NCI-H82 treated with DMSO at 0.1 percent for 48 hours (cell line): ENCODE measurements around the gene WDR7.

Source experiments
- DNase-seq: peaks from one replicate; lab custom pipeline; 2025; ENCODE audit not compliant: unreplicated experiment; lab: John Stamatoyannopoulos, UW

The WDR7 gene

GRCh38 chr18:56721031-56721430 lies 69.9 kb downstream of the WDR7 start:
- no peak for DNase-seq

DNA sequence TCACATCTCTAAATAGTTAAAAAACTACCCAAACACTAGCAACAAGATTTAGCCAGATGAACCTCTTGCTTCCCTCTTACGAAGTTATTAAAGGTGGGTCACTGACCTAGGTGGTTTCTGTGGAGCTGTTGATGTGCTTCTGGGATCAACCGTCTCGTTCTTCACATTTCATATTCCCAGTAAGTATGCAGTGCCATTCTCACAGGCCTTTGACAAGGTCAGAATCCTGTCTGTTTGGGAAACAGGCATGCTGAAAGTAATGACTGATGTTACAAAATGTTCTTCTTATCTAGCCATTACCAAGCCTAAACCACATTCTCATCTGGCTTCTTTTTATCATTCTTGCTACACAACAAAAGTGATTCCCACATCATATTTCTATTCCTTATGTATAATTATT lies 70.3 kb downstream of the WDR7 start:
- DNase-seq: no peak

DNA sequence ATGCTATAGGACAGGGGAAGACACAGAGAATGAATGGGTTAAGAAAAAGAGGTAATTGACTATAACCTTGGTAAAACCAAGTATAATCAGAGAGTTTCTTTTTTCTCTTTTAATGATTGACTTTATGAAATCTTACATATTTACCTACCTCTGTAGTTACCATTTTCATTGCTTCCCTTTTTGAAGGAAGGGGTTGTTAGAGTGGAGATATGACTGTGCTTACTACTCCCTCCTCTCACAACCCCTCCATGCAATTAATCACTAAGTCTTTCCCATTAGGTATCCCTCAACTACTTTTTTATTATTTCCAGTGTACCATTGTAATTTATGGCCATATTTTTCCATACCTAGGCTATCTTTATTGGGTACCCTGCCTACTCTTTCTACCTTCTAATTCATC lies 71.4 kb downstream of the WDR7 start:
- DNase-seq: no peak

GRCh38 chr18:56723068-56723467 lies 71.9 kb downstream of the WDR7 start:
- no peak for DNase-seq

DNA sequence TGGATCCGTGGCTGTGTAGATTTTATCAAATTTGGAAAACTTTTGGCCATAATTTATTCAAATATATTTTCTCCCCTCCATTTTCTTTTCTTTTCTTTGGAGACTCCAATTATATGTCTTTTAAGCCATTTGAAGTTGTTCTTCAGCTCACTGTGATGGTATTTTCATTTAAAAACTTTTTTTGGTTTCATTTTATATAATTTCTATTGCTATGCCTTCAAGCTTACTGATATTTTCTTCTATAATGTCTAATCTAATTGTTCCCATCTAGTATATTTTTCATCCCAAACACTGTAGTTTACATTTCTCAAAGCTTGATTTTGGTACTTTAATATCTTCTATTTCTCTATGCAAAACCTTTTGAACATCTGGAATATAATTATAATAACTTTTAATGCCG lies 72.5 kb downstream of the WDR7 start:
- no peak for DNase-seq

DNA sequence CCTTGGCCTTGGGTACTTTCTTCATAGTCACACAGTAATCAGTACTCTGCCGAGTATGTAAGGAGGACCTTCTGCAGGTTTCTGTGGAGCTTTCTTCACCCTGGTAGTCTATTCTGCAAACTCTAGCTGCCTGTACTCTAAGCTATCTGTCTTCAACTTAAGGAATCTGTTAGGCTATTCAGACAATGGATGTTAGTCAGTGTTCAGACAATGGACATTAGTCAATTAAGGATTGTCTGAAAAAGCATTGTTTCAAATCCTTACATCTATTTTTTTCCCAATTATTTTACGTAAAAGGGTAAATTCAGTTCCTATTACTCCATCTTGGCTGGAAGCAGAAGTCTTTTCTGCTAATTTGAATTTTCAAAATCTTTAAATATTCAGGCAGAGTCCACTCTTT lies 75.7 kb downstream of the WDR7 start:
- DNase-seq: no peak

- no peak for DNase-seq
Observed at GRCh38 chr18:56727399-56727798, 76.2 kb downstream of the WDR7 start.

GRCh38 chr18:56728741-56729140 lies 77.6 kb downstream of the WDR7 start:
- no peak for DNase-seq

GRCh38 chr18:56738184-56738583 lies 87.0 kb downstream of the WDR7 start:
- DNase-seq: no peak

- DNase-seq: no peak
Observed at GRCh38 chr18:56739731-56740130, 88.6 kb downstream of the WDR7 start.

GRCh38 chr18:56740645-56741044 lies 89.5 kb downstream of the WDR7 start:
- no peak for DNase-seq

GRCh38 chr18:56741685-56742084 lies 90.5 kb downstream of the WDR7 start:
- DNase-seq: no peak

DNA sequence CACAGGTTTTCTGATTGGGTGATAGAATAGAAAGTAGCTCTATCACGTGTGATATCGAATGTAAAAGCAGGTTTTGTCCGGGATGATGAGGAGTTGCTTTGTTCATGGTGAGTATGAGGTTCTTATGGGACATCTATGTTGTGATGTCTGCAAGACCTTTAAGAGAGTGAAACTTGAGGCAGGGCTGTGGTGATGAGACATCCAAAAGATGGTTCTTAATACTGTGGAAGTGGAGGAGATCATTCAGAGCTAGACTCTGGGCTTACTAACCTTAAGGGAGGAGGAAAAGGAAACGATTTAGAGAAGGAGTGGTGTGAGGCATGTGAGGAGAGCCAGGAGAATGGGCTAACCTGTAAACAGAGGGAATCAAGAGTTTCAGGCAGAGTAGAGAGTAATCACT lies 92.0 kb downstream of the WDR7 start:
- no peak for DNase-seq

DNA sequence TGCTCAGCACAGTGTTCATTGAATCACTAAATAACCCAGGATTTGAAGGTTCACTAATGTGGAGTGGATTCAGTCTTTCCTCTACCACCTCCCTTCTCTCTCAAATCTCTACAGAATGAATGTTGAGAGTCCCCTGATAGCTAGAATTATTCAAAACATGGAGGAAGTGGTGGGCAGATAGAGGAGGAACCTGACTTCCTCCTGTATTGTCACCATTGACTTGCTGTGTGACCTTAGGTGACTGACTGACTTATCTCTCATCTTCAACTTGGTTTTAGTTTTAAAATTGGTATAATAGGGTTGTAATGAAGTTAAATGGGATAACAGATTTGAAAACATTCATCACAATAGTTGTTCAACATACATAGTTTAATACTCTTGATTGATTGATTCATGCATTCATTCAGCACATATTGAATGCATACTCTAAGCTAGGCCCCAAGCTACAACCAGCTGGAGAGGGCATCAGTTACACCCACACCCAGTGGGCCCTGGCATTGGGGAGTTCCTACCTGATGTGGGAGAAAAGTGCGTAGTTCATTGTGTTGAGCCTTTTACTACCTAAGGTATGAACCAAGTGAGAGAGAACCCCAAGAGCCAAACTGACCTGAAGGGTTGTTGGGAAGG lies 96.0 kb downstream of the WDR7 start:
- DNase-seq: no peak

GRCh38 chr18:56747857-56748256 lies 96.7 kb downstream of the WDR7 start:
- DNase-seq: no peak

DNA sequence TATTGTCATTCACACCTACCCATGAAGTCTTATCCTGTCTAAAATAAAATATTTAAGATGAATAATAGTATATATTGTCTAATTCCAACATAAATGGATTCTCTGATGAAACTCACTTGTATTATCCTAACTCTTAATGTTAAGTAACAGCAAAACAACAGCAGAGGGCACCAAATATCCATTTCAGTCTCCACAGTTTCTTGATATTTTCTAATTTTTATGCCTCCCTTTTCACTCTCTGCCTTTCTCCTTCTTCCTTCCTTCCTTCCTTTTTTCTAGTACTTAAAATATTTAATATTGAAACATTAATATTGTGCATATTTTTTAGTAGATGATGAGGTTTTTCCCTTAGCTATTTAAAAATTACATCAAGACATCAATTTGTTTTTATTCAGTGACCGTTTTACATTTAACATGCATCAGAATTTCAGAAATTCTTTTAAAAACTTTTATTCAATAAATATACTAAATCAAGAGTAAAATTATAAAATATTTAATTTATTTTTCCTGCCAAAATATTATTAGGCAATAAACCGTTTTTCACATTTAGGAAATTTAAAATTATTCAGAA lies 97.6 kb downstream of the WDR7 start:
- no peak for DNase-seq

GRCh38 chr18:56756966-56757365 lies 105.8 kb downstream of the WDR7 start:
- DNase-seq: peak; percentile 76

GRCh38 chr18:56770097-56770496 lies 118.9 kb downstream of the WDR7 start:
- DNase-seq: no peak

- no peak for DNase-seq
Observed at GRCh38 chr18:56770873-56771272, 119.7 kb downstream of the WDR7 start.

GRCh38 chr18:56775701-56776100 lies 124.5 kb downstream of the WDR7 start:
- no peak for DNase-seq

DNA sequence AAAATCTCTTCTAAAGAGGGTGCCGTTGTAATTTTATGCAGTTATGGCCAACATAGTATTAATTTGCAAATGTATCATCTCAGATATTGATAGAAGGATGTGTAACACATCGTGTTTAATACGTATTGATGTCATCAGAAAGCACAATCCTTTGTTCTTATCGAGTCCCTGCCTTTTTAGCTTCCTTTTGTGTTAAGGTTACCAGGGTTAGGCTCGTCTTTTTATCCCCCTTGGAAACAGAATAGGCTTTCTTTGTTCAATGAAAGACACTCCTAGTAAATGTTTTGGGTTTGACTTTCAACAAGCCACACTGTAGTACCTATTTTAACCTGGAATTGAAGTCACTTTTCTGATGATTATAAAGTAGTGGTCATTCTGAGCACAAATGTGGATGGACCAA lies 136.2 kb downstream of the WDR7 start:
- DNase-seq: no peak

- peak; percentile 20 for DNase-seq
Observed at GRCh38 chr18:56789004-56789888, 138.1 kb downstream of the WDR7 start.

GRCh38 chr18:56789889-56790180 lies 138.7 kb downstream of the WDR7 start:
- DNase-seq: no peak
